Measurements from ENCODE around the gene FNBP1. TPM values are rescaled to one million over a fixed set of nuclear protein-coding genes. Genes with fewer than 3 reads are reported as not detected.

FNBP1 gene
- total RNA-seq, 2 donors from 2014 or later = 17.1 to 17.9 TPM

DNA sequence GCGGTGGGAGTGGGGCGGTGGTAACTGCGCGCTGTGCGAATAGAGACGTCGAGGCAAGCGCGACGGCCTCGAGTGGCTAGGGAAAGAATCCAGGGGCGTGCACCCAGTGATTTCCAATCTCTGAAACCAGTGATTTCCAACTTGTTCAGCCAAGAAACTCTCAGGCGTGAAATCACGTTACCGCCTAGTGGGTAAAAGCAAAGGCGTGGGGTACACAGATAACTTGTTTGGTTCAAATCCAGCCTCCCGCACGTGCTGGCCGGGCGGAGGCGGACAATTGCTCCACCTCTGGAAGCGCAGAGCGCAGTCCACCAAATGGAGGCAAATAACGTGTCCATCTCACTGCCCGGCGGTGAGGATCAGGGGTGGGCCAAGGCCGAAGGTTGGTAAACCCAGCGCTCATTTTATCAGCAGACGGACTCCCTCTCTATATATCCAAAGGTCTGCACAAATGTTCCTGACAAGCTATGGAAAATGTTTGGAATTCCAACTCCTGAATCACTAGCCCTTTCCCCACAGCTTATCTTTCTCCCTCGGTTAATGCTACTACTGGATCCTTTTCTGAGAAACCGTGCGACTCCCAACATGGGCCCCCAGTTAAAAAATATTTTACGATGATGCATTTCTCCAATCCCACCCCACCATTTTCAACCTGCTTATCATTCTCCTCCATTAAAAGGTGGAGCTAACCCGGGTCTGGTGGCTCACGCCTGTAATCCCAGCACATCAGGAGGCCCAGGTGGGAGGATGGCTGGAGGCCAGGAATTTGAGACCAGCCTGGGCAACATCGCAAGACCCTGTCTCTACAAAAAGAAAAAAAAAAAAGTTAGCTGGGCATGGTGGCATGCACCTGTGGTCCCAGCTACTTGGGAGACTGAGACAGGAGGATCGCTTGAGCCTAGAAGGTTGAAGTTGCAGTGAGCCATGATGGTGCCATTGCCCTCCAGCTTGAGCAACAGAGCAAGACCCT, 950 bp upstream of the FNBP1 start:
- peaks cover 27% of the 10 kb centered on the region for H3K4me1 ChIP-seq
- no peak for TF ChIP-seq POLR2A (IDR thresholded peaks at IDR 0.05)
- TF ChIP-seq, protein P1, sequence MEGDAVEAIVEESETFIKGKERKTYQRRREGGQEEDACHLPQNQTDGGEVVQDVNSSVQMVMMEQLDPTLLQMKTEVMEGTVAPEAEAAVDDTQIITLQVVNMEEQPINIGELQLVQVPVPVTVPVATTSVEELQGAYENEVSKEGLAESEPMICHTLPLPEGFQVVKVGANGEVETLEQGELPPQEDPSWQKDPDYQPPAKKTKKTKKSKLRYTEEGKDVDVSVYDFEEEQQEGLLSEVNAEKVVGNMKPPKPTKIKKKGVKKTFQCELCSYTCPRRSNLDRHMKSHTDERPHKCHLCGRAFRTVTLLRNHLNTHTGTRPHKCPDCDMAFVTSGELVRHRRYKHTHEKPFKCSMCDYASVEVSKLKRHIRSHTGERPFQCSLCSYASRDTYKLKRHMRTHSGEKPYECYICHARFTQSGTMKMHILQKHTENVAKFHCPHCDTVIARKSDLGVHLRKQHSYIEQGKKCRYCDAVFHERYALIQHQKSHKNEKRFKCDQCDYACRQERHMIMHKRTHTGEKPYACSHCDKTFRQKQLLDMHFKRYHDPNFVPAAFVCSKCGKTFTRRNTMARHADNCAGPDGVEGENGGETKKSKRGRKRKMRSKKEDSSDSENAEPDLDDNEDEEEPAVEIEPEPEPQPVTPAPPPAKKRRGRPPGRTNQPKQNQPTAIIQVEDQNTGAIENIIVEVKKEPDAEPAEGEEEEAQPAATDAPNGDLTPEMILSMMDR (IDR thresholded peaks at IDR 0.05) = no peak
- no peaks in the 10 kb centered on the region for H3K9me3 ChIP-seq
- H3K36me3 ChIP-seq (replicated peaks in 1 of 2; ENCODE audit: insufficient read depth in 1 of 2, low read depth in 2 of 2) = no peaks in the 10 kb centered on the region
- H3K27me3 ChIP-seq = no peaks in the 10 kb centered on the region
- H3K27ac ChIP-seq = peak overlapping the region; percentile 59 to 87 (median 80)
- H3K4me3 ChIP-seq = peak overlapping the region; percentile 38 to 71
- DNase-seq = peak in 3 of 4 donors; percentile 13 to 36 (median 16)
- ATAC-seq = no peak
- intact Hi-C loops (cut with DNase I) = loop anchor here (10.0 kb wide), 1 partner anchor 159 kb away; no protein-coding TSS in a partner anchor
- 27 to 35% methylated on average over 22 to 36 of the region's 37 CpGs for WGBS, 2 donors

DNA sequence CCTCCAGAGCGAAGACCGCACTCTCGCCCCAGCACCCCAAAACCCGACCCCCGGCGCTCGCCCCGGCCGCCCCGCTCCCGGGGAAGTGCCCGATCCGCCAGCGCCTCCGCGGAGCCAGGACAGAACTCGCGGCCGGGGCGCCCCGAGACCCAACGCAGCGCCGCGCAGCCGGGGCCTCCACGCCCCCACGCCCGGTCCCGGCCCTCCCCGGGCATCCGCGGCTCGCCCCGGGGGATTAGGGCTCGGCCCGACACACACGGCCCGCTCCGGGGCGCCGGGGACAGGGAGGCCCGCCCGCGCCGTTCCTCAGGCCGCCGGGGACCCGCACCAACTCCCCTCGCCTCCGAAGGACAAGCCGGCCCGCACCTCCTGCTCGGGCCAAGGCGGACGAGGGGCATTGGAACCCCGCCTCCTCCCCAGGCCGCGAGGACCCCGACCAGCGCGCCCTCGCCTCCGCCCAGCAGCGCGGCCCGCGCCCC, 544 bp downstream of the FNBP1 start:
- Histone ChIP-seq H3K36me3 (replicated peaks in 1 of 2; ENCODE audit: insufficient read depth in 1 of 2, low read depth in 2 of 2) (no peaks in the 10 kb centered on the region), H3K4me3 (peak overlapping the region; percentile 71 to 85), H3K4me1 (peaks cover 27% of the 10 kb centered on the region), H3K27me3 (no peaks in the 10 kb centered on the region), H3K27ac (peak overlapping the region; percentile 59 to 87 (median 80)), H3K9me3 (no peaks in the 10 kb centered on the region)
- TF ChIP-seq, protein P1 (IDR thresholded peaks at IDR 0.05) = no peak
- 1% methylated on average over 67 of the region's 68 CpGs; no CpG with 5 or more reads in 1 of the 2 donors for WGBS, 2 donors
- DNase-seq = peak; percentile 15 to 36 (median 28)
- ATAC-seq = peak; percentile 41
- intact Hi-C loops (cut with DNase I) = loop anchor here (10.0 kb wide), 1 partner anchor 158 kb away; no protein-coding TSS in a partner anchor

DNA sequence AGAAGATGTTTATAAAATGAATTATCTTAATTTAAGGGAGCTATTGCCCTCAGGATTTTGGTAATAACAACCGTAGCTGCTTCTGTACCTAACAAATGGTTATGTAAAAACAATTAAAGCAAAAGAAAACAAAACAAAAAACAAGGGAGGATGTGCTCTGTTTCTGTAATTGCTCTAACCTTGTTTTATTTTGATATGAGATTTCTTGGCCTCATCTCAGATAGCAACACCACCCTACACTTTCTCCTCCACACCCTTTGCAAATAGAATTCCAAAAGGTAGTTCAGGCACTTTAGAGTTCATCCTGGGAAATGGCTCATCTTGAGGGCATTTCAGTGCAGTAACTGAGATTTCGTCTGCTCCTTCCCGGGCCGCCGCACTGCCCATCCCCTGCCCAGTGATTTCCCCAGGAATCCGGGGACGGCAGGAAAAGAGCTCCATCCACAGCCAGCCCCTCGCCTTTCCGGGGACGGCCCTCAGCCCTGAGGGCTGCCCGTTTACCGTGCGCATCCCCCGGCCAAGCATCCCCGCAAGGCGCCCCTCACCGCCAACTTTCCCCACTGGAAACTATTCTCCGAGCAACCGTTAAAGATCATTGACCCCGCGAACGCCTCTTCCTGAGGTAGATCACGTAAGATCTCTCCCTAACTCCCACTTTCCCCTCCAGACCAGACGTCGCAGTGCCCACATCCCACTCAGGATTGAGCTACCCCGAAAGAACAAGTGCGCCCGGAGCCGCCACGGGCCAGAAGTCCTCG, 1.2 kb downstream of the FNBP1 start:
- TF ChIP-seq, protein P1 (IDR thresholded peaks at IDR 0.05) = no peak
- TF ChIP-seq POLR2A (IDR thresholded peaks at IDR 0.05) = no peak
- Histone ChIP-seq H3K9me3 (no peaks in the 10 kb centered on the region), H3K36me3 (replicated peaks in 1 of 2; ENCODE audit: insufficient read depth in 1 of 2, low read depth in 2 of 2) (no peaks in the 10 kb centered on the region), H3K27ac (peak overlapping the region in 3 of 4 donors; percentile 77 to 87 (median 83)), H3K4me1 (peaks cover 27% of the 10 kb centered on the region), H3K4me3 (peak overlapping the region; percentile 71 to 85), H3K27me3 (no peaks in the 10 kb centered on the region)
- 2 to 5% methylated on average over 28 to 31 of the region's 31 CpGs for WGBS, 2 donors
- DNase-seq = peak in 1 of 4 donors; percentile 14
- intact Hi-C loops (cut with DNase I) = loop anchor here (10.0 kb wide), 1 partner anchor 157 kb away; no protein-coding TSS in a partner anchor
- ATAC-seq = no peak

DNA sequence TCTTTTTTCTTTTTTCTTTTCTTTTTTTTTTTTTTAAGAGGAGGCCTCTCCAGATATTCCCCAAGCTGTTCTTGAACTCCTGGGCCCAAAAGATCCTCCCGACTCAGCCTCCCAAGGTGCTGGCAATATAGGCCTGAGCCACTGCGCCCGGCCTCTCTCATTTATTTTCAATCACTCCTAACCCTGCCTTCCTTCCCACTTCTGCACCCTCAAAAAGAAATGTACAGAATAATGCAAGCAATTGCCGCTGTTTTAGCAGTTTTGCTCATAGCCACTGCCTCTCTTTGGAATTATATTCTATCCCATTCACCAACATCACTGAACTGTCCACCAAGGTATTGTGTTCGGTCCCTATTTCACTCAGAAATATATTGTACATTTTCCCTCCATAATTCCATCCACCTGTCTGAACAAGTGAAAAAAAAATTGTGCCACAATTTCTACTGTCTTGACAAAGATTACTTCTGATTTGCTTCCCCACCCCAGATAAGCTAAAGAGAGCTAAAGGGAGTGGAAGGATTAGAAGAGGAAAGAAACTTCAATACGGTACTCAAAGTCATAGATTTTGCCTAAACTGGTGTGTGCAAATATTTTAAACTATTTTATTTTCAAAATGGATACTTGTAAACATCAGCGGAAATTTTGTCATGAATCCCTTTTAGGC, 1.9 kb downstream of the FNBP1 start:
- H3K36me3 ChIP-seq (replicated peaks in 1 of 2; ENCODE audit: insufficient read depth in 1 of 2, low read depth in 2 of 2) = no peaks in the 10 kb centered on the region
- no peaks in the 10 kb centered on the region for H3K9me3 ChIP-seq
- H3K27me3 ChIP-seq = no peaks in the 10 kb centered on the region
- intact Hi-C loops (cut with DNase I) = loop anchor here (10.0 kb wide), 1 partner anchor 156 kb away; no protein-coding TSS in a partner anchor
- DNase-seq = no peak
- peaks cover 27% of the 10 kb centered on the region for H3K4me1 ChIP-seq
- TF ChIP-seq POLR2A (IDR thresholded peaks at IDR 0.05) = no peak
- TF ChIP-seq, protein P1 (IDR thresholded peaks at IDR 0.05) = no peak
- no peak overlapping the region for H3K27ac ChIP-seq
- no peak for ATAC-seq
- WGBS, 2 donors = 62 to 87% methylated on average over 7 of the region's 7 CpGs
- peak overlapping the region in 1 of 2 donors; percentile 85 for H3K4me3 ChIP-seq

All from body of pancreas (tissue), 4 donors.